HG03139 (cell line): ENCODE measurements around the gene CPNE9.

Source experiments
- ATAC-seq: cut with Tn5 transposase; IDR thresholded peaks from one replicate; pipeline ENCODE4 v1.9.1; 2021; ENCODE audit not compliant: unreplicated experiment

Gene CPNE9

GRCh38 chr3:9715764-9716437, 12.3 kb downstream of the CPNE9 start:
- no peak for ATAC-seq

DNA sequence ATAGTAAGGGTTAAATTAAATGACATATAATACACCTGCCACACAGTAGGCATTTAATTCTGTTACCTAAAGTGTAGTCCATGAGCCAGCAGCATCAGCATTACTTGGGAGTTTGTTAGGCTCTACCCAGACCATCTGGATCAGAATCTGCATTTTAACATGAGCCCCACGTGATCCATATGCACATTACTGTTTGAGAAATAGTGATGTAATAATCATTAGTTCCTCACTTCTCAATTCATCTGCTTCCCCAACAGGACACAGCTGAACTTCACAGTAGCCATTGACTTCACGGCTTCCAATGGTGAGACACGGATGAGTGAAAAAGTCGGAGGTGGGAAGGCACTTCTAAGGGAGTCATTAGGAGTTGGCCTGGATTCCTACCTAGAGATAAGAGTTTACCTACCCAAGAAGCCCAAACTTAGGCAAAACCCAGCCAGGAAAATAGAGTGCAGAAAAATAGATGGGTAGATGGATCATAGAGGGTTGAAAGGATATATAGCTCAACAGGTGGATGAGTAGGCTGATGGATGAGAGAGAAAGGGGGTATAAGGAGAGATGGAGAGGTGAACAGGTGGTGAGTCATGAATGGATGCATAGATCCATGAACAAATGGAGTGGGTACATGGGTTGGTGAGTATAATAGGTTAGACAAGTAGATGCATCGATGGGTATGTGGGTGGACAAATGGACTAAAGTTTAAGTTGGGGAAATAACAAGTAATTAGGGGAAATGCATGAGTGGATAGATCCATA, 13.3 kb downstream of the CPNE9 start:
- ATAC-seq, result no peak

GRCh38 chr3:9717563-9717962, 13.9 kb downstream of the CPNE9 start:
- ATAC-seq, result no peak

DNA sequence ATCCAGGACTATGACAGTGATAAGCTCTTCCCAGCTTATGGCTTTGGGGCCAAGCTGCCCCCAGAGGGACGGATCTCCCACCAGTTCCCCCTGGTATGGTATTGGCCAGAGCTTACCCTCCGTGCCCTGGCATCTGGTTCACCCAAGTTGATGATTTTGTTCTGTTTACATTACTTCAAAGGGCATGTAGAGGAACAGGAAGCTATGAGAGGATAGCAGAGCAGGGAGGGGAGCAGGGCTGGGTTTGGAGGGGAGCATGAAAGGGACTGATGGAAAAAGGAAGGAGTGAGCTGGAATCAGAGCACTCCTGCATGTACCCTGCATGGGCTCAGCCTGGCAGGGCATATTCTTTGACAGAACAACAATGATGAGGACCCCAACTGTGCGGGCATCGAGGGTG, 14.5 kb downstream of the CPNE9 start:
- no peak for ATAC-seq

DNA sequence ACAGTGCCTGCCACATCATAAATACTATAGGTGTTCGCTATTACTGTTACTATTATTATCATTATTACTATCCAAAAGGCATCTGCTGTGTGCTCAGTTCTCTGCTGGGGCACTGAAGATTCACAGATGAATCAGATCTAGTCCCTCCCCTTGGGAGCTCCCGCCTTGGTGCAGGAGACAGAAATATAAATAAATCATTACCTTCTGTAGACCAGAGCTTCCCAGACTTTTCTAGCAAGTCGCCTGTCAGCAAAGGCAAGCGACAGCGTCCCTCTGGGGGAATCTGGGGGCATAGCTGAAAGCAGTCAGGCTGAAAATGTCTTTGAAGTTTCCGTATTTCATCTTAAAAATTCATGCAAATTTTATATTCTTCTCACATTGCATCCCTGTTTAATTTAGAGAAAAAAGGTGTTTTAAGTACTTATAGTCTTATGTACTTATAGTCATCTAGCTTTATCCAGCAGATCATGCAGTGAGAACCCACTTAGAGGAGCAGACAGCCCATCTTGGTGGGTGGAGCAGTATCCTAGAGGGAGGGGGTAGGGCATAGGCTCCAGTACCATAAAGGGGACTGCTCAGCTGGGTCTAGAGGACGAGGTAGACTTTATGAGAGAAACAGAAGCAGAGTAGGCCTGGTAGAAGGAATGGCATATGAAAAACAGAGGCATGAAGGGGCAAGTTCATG, 17.5 kb downstream of the CPNE9 start:
- no peak for ATAC-seq

DNA sequence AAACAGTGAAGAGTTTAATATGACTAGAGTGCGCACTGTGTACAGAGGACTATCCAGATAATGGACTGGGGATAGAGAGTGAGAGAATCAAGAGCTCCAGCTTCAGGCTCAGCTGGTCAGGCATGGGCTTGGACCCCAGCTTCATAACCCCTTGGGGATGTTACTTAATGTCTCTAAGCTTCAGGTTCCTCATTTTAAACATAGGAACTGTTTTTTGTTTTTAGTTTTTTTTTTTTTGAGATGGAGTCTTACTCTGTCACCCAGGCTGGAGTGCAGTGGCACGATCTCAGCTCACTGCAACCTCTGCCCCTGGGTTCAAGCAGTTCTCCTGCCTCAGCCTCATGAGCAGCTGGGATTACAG, 18.0 kb downstream of the CPNE9 start:
- ATAC-seq, result no peak

GRCh38 chr3:9725775-9726515, 22.3 kb downstream of the CPNE9 start:
- no peak for ATAC-seq

GRCh38 chr3:9727041-9727595, 23.5 kb downstream of the CPNE9 start:
- ATAC-seq, result no peak

- ATAC-seq, result no peak
Observed at GRCh38 chr3:9727743-9728142, 24.1 kb downstream of the CPNE9 start.

DNA sequence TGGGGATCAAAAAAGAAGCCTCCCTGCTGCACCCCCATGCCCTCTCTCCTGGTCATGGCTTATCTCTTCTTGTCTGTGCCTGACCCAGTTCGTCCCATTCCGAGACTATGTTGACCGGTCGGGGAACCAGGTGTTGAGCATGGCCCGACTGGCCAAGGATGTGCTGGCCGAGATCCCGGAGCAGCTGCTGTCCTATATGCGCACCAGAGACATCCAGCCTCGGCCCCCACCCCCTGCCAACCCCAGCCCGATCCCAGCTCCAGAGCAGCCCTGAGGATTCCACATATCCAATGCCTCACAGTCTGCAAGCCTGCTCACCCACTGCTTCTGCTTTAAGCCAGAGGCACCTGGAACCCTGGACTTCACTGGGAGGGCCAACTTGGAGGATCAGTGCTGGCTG, 25.8 kb downstream of the CPNE9 start:
- no peak for ATAC-seq

GRCh38 chr3:9730657-9731205, 27.1 kb downstream of the CPNE9 start:
- peak; percentile 26 for ATAC-seq

DNA sequence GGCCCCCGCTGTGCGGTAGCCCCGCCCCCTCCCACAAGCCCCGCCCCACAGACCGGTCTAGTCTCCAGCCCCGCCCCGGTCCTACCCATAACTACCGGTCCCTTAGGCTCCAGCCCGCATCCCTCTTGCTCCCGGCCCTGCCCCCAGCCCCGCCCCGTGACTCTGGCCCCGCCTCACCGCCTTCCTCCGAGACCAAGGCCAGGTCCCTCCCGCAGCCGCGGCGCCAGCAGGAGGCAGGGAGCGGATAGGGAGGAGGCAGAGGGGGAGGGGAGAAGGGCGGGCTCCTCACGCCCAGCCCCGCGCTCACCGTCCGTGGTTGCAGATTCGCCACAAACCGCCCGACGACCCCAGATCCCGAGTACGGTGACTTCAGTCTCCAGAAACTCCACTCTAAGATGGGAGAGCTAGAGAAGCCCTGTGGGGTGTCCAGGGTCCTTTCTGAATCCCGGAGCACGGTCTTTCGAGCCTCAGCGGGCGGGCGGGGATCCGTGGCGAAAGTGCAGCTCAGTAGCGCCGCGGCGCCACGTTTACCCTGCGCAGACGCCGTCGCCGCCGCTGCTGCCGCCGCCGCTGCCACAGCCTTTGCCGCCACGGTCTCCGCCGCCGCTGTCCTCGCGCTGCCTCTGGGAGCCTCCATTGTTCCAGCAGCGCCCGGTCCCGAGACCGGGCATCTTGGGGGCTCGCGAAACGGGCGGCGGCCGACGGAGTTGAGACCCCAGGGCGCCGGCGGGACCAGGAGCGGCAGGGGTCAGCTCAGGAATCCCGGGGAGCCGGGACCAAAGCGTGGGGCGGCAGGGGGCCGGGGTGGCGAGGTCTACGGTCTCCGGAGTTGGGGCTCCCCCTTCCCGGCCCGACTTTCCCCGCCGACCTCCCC, 27.8 kb downstream of the CPNE9 start, which contains the start of gene BRPF1:
BRPF1 (plus strand) TSS at position 530 of the 874 bp plus-strand sequence. CDS start 2,406 bp downstream, outside the sequence.
- peak; percentile 91 for ATAC-seq

- ATAC-seq, result peak; percentile 3
Observed at GRCh38 chr3:9732080-9732739, 28.6 kb downstream of the CPNE9 start.

GRCh38 chr3:9732740-9733115, 29.1 kb downstream of the CPNE9 start:
- no peak for ATAC-seq

DNA sequence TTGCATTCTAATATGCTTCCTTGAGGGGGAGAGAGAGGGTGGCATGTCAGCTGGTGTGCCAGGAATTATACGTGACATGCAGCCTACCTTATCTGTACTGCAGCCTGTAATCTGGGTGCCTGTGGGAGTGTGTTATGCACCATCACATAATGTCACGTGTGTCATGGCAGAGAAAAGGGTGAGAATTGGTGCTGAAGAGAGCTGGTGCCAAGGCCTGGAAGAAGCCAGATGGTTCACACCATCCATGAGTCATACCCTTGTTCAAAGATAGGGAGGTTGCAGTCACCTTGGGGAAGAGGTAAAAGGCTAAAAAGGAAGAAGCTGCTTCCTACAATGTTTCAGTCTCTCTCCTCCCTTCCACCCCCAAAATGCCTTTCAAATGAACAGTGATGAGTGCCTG, 33.2 kb downstream of the CPNE9 start:
- no peak for ATAC-seq

- no peak for ATAC-seq
Observed at GRCh38 chr3:9739181-9739580, 35.5 kb downstream of the CPNE9 start.

DNA sequence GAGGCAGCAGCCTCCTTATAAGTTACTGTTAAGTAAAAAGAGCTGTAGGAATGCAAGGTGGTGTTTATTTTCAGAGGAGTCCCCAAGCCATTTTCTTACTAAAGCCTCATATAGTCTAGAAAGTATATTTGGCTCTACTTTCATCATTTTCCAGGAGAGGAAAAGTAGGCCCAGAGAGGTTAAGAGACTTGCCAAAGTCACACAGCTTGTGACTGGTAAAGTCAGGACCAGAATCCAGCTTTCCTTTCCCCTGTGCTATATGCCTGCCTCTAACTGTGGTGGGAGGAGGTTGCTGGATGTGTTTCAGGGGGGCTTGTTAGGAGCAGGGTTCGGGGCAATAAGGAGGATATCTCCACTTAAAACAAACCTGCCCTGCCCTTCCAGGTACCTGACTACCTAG, 38.9 kb downstream of the CPNE9 start:
- no peak for ATAC-seq

GRCh38 chr3:9743548-9743947, 39.9 kb downstream of the CPNE9 start:
- ATAC-seq, result no peak

GRCh38 chr3:9744162-9744561, 40.5 kb downstream of the CPNE9 start:
- ATAC-seq, result no peak
